Subcutaneous abdominal adipose tissue (tissue), 5 donors: ENCODE data around the gene DAG1.
A peak's percentile ranks its signal among the peaks of the same experiment; 100 is the strongest.

Experiments used
- H3K27ac ChIP-seq: one replicate; pipeline ENCODE4 v1.7.0; 2013; ENCODE audit warnings: low read depth, mild to moderate bottlenecking, inconsistent platforms, low read length, moderate library complexity
- H3K27me3 ChIP-seq, 5 donors: one replicate each; pipeline ENCODE4 v1.7.0; 2013; ENCODE audit warnings: low read length in 5 of 5, inconsistent platforms in 1 of 5; ENCODE audit not compliant: control insufficient read depth in 5 of 5, insufficient read depth in 4 of 5
- H3K36me3 ChIP-seq, 5 donors: one replicate each; pipeline ENCODE4 v1.7.0; 2013; ENCODE audit warnings: low read length in 5 of 5; ENCODE audit not compliant: control insufficient read depth in 5 of 5, insufficient read depth in 5 of 5
- H3K4me1 ChIP-seq, 5 donors: one replicate each; pipeline ENCODE4 v1.7.0; 2013; ENCODE audit warnings: low read length in 5 of 5, mild to moderate bottlenecking in 3 of 5, moderate library complexity in 1 of 5; ENCODE audit not compliant: control insufficient read depth in 5 of 5, insufficient read depth in 5 of 5
- H3K4me3 ChIP-seq, 5 donors: one replicate each; pipeline ENCODE4 v1.7.0; 2013; ENCODE audit warnings: low read length in 5 of 5, low read depth in 1 of 5
- H3K9ac ChIP-seq, 5 donors: one replicate each; pipeline ENCODE4 v1.7.0; 2013; ENCODE audit warnings: low read length in 5 of 5, mild to moderate bottlenecking in 4 of 5, moderate library complexity in 3 of 5
- H3K9me3 ChIP-seq, 5 donors: one replicate each; pipeline ENCODE4 v1.7.0; 2013; ENCODE audit warnings: low read length in 5 of 5; ENCODE audit not compliant: control insufficient read depth in 5 of 5
- donor health status: healthy.
- donor health status: healthy.
- donor health status: healthy.
- donor health status: healthy.
- donor health status: healthy.

DAG1 gene

DNA sequence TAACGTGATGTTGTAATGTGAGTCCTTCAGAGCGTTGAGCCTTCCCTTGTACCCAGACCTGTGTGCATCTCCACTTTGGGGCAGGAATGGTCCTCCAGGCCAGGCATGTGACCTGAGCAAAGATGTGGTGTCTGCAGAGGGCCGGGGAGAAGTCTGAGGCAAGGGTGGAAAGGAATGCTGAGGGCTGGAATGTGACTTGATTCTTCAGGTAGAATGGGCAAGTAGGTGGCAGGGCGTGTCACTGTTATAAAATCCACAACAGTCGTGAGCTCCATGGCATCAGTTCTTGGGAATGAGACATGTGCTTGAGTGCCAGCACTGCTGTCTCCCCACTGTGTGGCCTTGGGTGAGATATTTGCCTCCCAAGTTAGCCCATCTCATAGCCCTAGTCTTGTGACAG is 60.2 kb downstream of the DAG1 start:
- Histone ChIP-seq H3K4me3 (no peak overlapping the region), H3K27ac (no peak overlapping the region), H3K4me1 (peaks cover 0 to 13% (median 4%) of the 10 kb centered on the region in 5 donors), H3K27me3 (no peaks in the 10 kb centered on the region), H3K9me3 (no peaks in the 10 kb centered on the region), H3K36me3 (peaks cover 0 to 35% (median 29%) of the 10 kb centered on the region in 5 donors), H3K9ac (no peak overlapping the region)

DNA sequence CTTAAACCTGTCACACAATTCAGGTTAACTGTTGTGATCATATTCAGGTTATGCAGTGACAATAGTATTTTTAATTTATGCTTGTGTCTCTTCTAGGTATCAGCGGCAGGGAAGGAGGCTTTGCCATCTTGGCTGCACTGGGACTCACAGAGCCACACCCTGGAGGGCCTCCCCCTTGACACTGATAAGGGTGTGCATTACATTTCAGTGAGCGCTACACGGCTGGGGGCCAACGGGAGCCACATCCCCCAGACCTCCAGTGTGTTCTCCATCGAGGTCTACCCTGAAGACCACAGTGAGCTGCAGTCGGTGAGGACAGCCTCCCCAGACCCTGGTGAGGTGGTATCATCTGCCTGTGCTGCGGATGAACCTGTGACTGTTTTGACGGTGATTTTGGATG is 60.6 kb downstream of the DAG1 start:
- H3K27me3 ChIP-seq = no peaks in the 10 kb centered on the region
- no peak overlapping the region for H3K4me3 ChIP-seq
- peaks cover 0 to 35% (median 29%) of the 10 kb centered on the region in 5 donors for H3K36me3 ChIP-seq
- H3K27ac ChIP-seq = no peak overlapping the region
- no peak overlapping the region for H3K9ac ChIP-seq
- peaks cover 0 to 13% (median 4%) of the 10 kb centered on the region in 5 donors for H3K4me1 ChIP-seq
- no peaks in the 10 kb centered on the region for H3K9me3 ChIP-seq

DNA sequence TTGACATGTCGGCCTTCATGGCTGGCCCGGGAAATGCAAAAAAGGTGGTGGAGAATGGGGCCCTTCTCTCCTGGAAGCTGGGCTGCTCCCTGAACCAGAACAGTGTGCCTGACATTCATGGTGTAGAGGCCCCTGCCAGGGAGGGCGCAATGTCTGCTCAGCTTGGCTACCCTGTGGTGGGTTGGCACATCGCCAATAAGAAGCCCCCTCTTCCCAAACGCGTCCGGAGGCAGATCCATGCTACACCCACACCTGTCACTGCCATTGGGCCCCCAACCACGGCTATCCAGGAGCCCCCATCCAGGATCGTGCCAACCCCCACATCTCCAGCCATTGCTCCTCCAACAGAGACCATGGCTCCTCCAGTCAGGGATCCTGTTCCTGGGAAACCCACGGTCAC is 61.2 kb downstream of the DAG1 start:
- Histone ChIP-seq H3K9ac (no peak overlapping the region), H3K27ac (no peak overlapping the region), H3K36me3 (peaks cover 0 to 35% (median 29%) of the 10 kb centered on the region in 5 donors), H3K9me3 (no peaks in the 10 kb centered on the region), H3K27me3 (no peaks in the 10 kb centered on the region), H3K4me3 (no peak overlapping the region), H3K4me1 (peaks cover 0 to 13% (median 4%) of the 10 kb centered on the region in 5 donors)

DNA sequence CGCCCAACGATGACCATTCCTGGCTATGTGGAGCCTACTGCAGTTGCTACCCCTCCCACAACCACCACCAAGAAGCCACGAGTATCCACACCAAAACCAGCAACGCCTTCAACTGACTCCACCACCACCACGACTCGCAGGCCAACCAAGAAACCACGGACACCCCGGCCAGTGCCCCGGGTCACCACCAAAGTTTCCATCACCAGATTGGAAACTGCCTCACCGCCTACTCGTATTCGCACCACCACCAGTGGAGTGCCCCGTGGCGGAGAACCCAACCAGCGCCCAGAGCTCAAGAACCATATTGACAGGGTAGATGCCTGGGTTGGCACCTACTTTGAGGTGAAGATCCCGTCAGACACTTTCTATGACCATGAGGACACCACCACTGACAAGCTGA is 61.6 kb downstream of the DAG1 start:
- Histone ChIP-seq H3K4me1 (peaks cover 0 to 17% (median 4%) of the 10 kb centered on the region in 5 donors), H3K27me3 (no peaks in the 10 kb centered on the region), H3K4me3 (no peak overlapping the region), H3K9me3 (no peaks in the 10 kb centered on the region), H3K36me3 (peaks cover 0 to 35% (median 29%) of the 10 kb centered on the region in 5 donors), H3K9ac (no peak overlapping the region), H3K27ac (no peak overlapping the region)

DNA sequence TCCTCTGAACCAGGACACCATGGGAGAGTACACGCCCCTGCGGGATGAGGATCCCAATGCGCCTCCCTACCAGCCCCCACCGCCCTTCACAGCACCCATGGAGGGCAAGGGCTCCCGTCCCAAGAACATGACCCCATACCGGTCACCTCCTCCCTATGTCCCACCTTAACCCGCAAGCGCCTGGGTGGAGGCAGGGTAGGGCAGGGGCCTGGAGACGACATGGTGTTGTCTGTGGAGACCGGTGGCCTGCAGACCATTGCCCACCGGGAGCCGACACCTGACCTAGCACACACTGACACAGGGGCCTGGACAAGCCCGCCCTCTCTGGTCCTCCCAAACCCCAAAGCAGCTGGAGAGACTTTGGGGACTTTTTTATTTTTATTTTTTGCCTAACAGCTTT is 63.0 kb downstream of the DAG1 start:
- peaks cover 0 to 35% (median 29%) of the 10 kb centered on the region in 5 donors for H3K36me3 ChIP-seq
- no peak overlapping the region for H3K4me3 ChIP-seq
- no peak overlapping the region for H3K27ac ChIP-seq
- H3K9me3 ChIP-seq = no peaks in the 10 kb centered on the region
- H3K4me1 ChIP-seq = peaks cover 0 to 19% (median 4%) of the 10 kb centered on the region in 5 donors
- no peaks in the 10 kb centered on the region for H3K27me3 ChIP-seq
- H3K9ac ChIP-seq = no peak overlapping the region

DNA sequence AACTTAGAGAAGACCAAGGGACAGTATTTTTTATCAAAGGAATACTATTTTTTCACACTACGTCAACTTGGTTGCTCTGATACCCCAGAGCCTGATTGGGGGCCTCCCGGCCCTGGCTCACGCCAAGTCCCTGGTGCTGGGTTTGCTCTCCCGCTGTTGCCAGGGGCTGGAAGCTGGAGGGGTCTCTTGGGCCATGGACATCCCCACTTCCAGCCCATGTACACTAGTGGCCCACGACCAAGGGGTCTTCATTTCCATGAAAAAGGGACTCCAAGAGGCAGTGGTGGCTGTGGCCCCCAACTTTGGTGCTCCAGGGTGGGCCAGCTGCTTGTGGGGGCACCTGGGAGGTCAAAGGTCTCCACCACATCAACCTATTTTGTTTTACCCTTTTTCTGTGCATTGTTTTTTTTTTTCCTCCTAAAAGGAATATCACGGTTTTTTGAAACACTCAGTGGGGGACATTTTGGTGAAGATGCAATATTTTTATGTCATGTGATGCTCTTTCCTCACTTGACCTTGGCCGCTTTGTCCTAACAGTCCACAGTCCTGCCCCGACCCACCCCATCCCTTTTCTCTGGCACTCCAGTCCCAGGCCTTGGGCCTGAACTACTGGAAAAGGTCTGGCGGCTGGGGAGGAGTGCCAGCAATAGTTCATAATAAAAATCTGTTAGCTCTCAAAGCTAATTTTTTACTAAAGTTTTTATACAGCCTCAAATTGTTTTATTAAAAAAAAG is 63.9 kb downstream of the DAG1 start:
- no peak overlapping the region for H3K27ac ChIP-seq

DNA sequence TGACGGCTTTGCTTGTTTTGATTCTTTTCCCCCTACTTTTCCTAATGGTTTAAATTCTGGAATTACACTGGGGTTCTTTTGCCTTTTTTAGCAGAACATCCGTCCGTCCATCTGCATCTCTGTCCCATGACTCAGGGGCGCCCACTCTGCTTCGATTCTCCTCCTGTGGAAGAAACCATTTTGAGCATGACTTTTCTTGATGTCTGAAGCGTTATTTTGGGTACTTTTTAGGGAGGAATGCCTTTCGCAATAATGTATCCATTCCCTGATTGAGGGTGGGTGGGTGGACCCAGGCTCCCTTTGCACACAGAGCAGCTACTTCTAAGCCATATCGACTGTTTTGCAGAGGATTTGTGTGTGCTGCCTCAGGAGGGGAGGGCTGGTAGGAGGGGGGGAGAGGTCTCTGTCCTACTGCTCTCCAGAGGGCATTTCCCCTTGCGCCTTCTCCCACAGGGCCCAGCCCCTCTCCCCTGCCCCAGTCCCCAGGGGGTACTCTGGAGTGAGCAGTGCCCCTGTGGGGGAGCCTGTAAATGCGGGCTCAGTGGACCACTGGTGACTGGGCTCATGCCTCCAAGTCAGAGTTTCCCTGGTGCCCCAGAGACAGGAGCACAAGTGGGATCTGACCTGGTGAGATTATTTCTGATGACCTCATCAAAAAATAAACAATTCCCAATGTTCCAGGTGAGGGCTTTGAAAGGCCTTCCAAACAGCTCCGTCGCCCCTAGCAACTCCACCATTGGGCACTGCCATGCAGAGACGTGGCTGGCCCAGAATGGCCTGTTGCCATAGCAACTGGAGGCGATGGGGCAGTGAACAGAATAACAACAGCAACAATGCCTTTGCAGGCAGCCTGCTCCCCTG is 64.7 kb downstream of the DAG1 start:
- Histone ChIP-seq H3K4me1 (peaks cover 0 to 20% (median 7%) of the 10 kb centered on the region in 5 donors), H3K36me3 (peaks cover 0 to 35% (median 29%) of the 10 kb centered on the region in 5 donors), H3K9ac (peak overlapping the region in 1 of 5 donors; percentile 3), H3K9me3 (no peaks in the 10 kb centered on the region), H3K27me3 (no peaks in the 10 kb centered on the region), H3K27ac (no peak overlapping the region), H3K4me3 (no peak overlapping the region)

More for the DNA sequence above, 63.9 kb downstream of the DAG1 start:
- Histone ChIP-seq H3K9me3 (no peaks in the 10 kb centered on the region), H3K4me3 (no peak overlapping the region), H3K27me3 (no peaks in the 10 kb centered on the region), H3K9ac (peak overlapping the region in 1 of 5 donors; percentile 18), H3K36me3 (peaks cover 0 to 35% (median 29%) of the 10 kb centered on the region in 5 donors), H3K4me1 (peaks cover 0 to 19% (median 4%) of the 10 kb centered on the region in 5 donors)

DNA sequence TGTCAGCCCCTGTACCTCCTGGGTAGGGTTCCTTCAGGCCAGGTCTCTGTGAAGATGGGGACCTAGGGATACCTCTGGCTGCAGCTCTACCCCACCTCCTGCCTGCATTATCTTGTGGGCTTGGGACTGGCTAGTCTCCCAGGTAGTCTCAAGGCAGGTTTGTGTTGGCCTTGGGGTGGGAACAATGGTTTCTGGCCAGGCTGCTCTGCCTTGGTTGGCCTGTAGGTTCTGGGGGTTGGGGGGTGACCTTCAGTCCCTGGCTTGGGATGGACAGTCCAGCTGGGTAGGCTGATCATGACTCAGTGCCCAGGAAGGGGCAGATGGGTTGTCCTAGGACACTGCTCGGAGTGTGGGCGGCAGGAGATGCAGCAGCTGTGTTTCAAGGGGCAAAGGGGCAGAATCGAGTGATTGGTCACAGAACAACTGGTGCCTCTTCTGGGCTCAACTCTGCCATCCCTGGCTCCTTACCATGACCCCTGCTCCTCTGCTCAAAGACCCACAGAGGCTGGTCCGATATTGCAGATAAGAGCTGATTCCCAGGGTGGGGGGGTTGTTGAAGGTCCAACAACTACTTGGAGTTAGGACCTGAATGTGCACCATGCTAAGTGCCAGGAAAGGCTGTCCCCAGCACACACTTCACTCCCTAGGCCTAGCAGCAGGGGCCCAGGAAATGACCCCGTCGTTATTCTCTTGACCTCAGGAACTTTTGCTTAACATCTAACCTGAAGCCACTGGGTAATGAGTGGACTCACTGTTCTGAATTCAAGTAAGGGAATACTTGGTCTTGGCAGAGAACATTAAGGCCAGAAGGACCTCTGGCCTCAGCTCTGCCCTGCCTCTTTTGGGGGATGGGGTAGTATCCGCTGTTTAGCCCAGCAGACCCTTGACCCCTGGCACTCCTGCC is 66.2 kb downstream of the DAG1 start:
- no peaks in the 10 kb centered on the region for H3K27me3 ChIP-seq
- no peaks in the 10 kb centered on the region for H3K9me3 ChIP-seq
- peaks cover 0 to 25% (median 20%) of the 10 kb centered on the region in 5 donors for H3K36me3 ChIP-seq
- H3K4me3 ChIP-seq = no peak overlapping the region
- peaks cover 3 to 30% (median 16%) of the 10 kb centered on the region in 5 donors for H3K4me1 ChIP-seq
- no peak overlapping the region for H3K27ac ChIP-seq
- peak overlapping the region in 2 of 5 donors; percentile 21 to 26 for H3K9ac ChIP-seq

DNA sequence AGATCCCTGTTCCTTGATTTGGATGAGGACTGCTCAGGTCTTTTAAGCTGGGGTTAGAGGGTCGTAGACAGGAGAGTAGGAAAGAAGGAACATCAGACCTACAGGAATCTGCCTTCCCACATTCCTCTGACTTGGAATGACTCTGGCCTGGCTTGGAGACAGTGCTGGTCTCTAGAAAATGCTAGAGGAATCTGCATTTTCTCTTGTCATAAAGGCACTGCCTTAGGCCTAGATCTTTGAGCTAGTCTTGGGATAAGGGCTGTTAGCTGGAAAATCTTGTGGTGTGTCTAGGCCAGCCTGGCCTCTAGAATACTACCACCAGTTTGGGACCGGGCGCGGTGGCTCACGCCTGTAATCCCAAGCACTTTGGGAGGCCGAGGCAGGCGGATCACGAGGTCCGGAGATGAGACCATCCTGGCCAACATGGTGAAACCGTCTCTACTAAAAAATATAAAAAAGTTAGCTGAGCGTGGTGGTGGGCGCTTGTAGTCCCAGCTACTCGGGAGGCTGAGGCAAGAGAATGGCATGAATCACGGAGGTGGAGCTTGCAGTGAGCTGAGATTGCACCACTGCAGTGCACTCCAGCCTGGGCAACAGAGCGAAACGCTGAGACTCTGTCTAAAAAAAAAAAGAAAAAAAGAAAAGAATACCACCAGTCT is 66.9 kb downstream of the DAG1 start:
- H3K27ac ChIP-seq = no peak overlapping the region

More for the DNA sequence above, 66.9 kb downstream of the DAG1 start:
- Histone ChIP-seq H3K4me1 (peaks cover 3 to 30% (median 16%) of the 10 kb centered on the region in 5 donors), H3K9me3 (no peaks in the 10 kb centered on the region), H3K9ac (no peak overlapping the region), H3K4me3 (no peak overlapping the region), H3K27me3 (no peaks in the 10 kb centered on the region), H3K36me3 (peaks cover 0 to 18% (median 12%) of the 10 kb centered on the region in 5 donors)
